GM12878 (cell line): ENCODE results near the gene ABCC2. TPM values are rescaled to one million over a fixed set of nuclear protein-coding genes. Genes with fewer than 3 reads are reported as not detected.
A peak's percentile ranks its signal among the peaks of the same experiment; 100 is the strongest.

Experiments
- ATAC-seq: fragments of 200-7000 bp; cut with Tn5 transposase; 3 replicates; pipeline ENCODE4 v1.9.1; 2020; ENCODE audit warnings: mild to moderate bottlenecking, moderate library complexity
- BruUV-seq: library from RNA; stranded (reverse); fragments of 400-500 nt; replicated peaks from 2 replicates; lab custom pipeline; 2021; lab: Mats Ljungman, UMichigan
- CTCF ChIA-PET: fragments of 300-600 bp; sonication (Branson Sonifier 250); formaldehyde crosslinking; extraction: SDS; loops from one replicate; lab custom pipeline; 2021; ENCODE audit warnings: inconsistent platforms; lab: Yijun Ruan, JAX
- POLR2A ChIA-PET: fragments of 350-600 bp; formaldehyde crosslinking; extraction: SDS; loops from one replicate; lab custom pipeline; 2021; ENCODE audit warnings: inconsistent platforms; lab: Charles Lee
- RAD21 ChIA-PET: fragments of 300-600 bp; sonication (Branson Sonifier 250); formaldehyde crosslinking; loops from one replicate; lab custom pipeline; 2023; ENCODE audit warnings: antibody characterized with exemption; ENCODE audit not compliant: unreplicated experiment; lab: Charles Lee
- SMC1A ChIA-PET: fragments of 300-600 bp; sonication (Branson Sonifier 250); formaldehyde crosslinking; loops from one replicate; lab custom pipeline; 2023; ENCODE audit not compliant: unreplicated experiment, uncharacterized antibody; lab: Charles Lee
- DNase-seq: peaks from one replicate; pipeline ENCODE4 v3.0.0-alpha.2; 2011; ENCODE audit warnings: low read depth, low spot score
- FAIRE-seq: peaks from 3 replicates; lab custom pipeline; 2011; peaks lifted over from hg19 to GRCh38; lab: Jason Lieb, UNC
- H2AFZ ChIP-seq: 2 replicates; pipeline ENCODE4 v1.6.0; 2011; ENCODE audit warnings: low read depth, low read length, control low read depth; ENCODE audit not compliant: control insufficient read depth
- H3K27ac ChIP-seq: 2 replicates; pipeline ENCODE4 v1.5.1; 2011; ENCODE audit warnings: control low read depth; ENCODE audit not compliant: control insufficient read depth, insufficient read depth
- H3K27me3 ChIP-seq, 2 experiments: replicated peaks in 1 of 2; 2 replicates each; pipeline versions ENCODE4 v1.6.0 to v1.6.1; 2011; ENCODE audit warnings: low read length in 1 of 2; ENCODE audit not compliant: control insufficient read depth in 2 of 2, insufficient read depth in 2 of 2
- H3K36me3 ChIP-seq, 2 experiments: 2 replicates each; pipeline ENCODE4 v1.5.1; 2011; ENCODE audit warnings: low read length in 1 of 2; ENCODE audit not compliant: control insufficient read depth in 2 of 2, insufficient read depth in 2 of 2
- H3K4me1 ChIP-seq: 2 replicates; pipeline ENCODE4 v1.6.1; 2011; ENCODE audit warnings: mild to moderate bottlenecking, low read length, moderate library complexity, mixed read lengths; ENCODE audit not compliant: control insufficient read depth, insufficient read depth
- H3K4me2 ChIP-seq: 2 replicates; pipeline ENCODE4 v1.6.0; 2011; ENCODE audit warnings: control low read depth; ENCODE audit not compliant: control insufficient read depth, insufficient read depth
- H3K4me3 ChIP-seq: fragments of 200-600 bp; sonication (generic); 2 replicates; pipeline ENCODE4 v1.5.1; 2016
- H3K79me2 ChIP-seq: 2 replicates; pipeline ENCODE4 v1.6.0; 2011; ENCODE audit warnings: low read length; ENCODE audit not compliant: control insufficient read depth, insufficient read depth
- H3K9ac ChIP-seq: 2 replicates; pipeline ENCODE4 v1.8.0; 2011; ENCODE audit warnings: low read length, control low read depth, mixed read lengths; ENCODE audit not compliant: control insufficient read depth, insufficient read depth
- H3K9me3 ChIP-seq: replicated peaks from 3 replicates; pipeline ENCODE4 v1.5.1; 2011; ENCODE audit warnings: mild to moderate bottlenecking, low read length; ENCODE audit not compliant: control insufficient read depth, insufficient read depth
- H4K20me1 ChIP-seq: 2 replicates; pipeline ENCODE4 v1.6.0; 2011; ENCODE audit not compliant: control insufficient read depth, insufficient read depth
- ATF7 ChIP-seq: fragments of 450-650 bp; IDR thresholded peaks from 2 replicates; pipeline ENCODE4 v1.6.1; 2016; ENCODE audit warnings: low read depth, mild to moderate bottlenecking
- BCLAF1 ChIP-seq: fragments of 450-650 bp; IDR thresholded peaks from 2 replicates; pipeline ENCODE4 v1.6.1; 2017; ENCODE audit warnings: antibody characterized with exemption, mild to moderate bottlenecking, moderate library complexity
- FOXM1 ChIP-seq: IDR thresholded peaks from 2 replicates; pipeline ENCODE4 v1.6.1; 2012; ENCODE audit warnings: low read depth, mild to moderate bottlenecking, inconsistent platforms, low read length, moderate library complexity
- HSF1 ChIP-seq: fragments of 150-350 bp; IDR thresholded peaks from 2 replicates; pipeline ENCODE4 v1.6.1; 2014; ENCODE audit warnings: mild to moderate bottlenecking, low read depth, low read length
- POLR2AphosphoS5 ChIP-seq: IDR thresholded peaks from 2 replicates; pipeline ENCODE4 v1.6.1; 2011; ENCODE audit warnings: mild to moderate bottlenecking, low read length, inconsistent platforms
- RELB ChIP-seq: fragments of 450-650 bp; IDR thresholded peaks from 2 replicates; pipeline ENCODE4 v1.6.1; 2017; ENCODE audit warnings: low read depth, mild to moderate bottlenecking, moderate library complexity
- RFX5 ChIP-seq: IDR thresholded peaks from 2 replicates; pipeline ENCODE4 v1.6.1; 2011; ENCODE audit warnings: low read depth, low read length, improper control_type of control experiment
- STAT1 ChIP-seq: fragments of 450-650 bp; conservative IDR thresholded peaks from 2 replicates; pipeline ENCODE4 v1.6.1; 2014; ENCODE audit warnings: antibody characterized with exemption, mild to moderate bottlenecking
- YBX1 ChIP-seq: fragments of 450-650 bp; IDR thresholded peaks from 2 replicates; pipeline ENCODE4 v1.6.1; 2016; ENCODE audit warnings: antibody characterized with exemption
- WGBS: methylation state at CpG from one replicate; pipeline ENCODE4 v1.1.6; 2016; ENCODE audit warnings: low lambda C conversion rate; ENCODE audit not compliant: insufficient replicate concordance, insufficient coverage; ENCODE audit errors: missing lambda C conversion rate; 5-methylcytosine and 5-hydroxymethylcytosine counted together
- in situ Hi-C: fragments of 300-500 bp; cut with MboI; formaldehyde crosslinking; loops from 9 replicates; pipeline ENCODE4 v1.14.3; 2018; ENCODE audit warnings: mixed read lengths
- intact Hi-C: fragments of 100-400 bp; cut with micrococcal nuclease; formaldehyde crosslinking; loops from one replicate; pipeline ENCODE4 v1.14.2; 2022; ENCODE audit not compliant: unreplicated experiment
- polyA plus RNA-seq, 11 experiments: library from polyadenylated mRNA; depleted of rRNA in 4 of 11; unstranded in 6 of 11; stranded (reverse) in 5 of 11; fragments of >200 nt; fragmentation: Nextera tagmentation in 4 of 11; fragmentation: Illumina TruSeq in 1 of 11; extraction: Ambion mirVana in 4 of 11; extraction: Trizol in 1 of 11; gene quantifications; 1 replicate in 1 of 11; 2 replicates in 10 of 11; pipeline versions ENCODE4 v1.2.1 to v1.2.3, GENCODE V29; 2011 to 2016; ENCODE audit warnings: inconsistent platforms in 2 of 11, missing spikeins in 2 of 11, low read depth in 1 of 11
- total RNA-seq, 4 experiments: library from RNA; depleted of rRNA in 3 of 4; stranded (reverse); fragments of >200 nt in 3 of 4; fragmentation: Illumina TruSeq in 1 of 4; extraction: Trizol in 1 of 4; gene quantifications; 2 replicates each; pipeline versions ENCODE4 v1.2.1 to v1.2.3, GENCODE V29; 2013 to 2021

ABCC2 gene
- total and polyA plus RNA-seq, 10 of the 15 experiments (the other 5 are each of a cell fraction or from before 2014, with no cell fraction given), result 0.02 to 0.95 (median 0.21) TPM

GRCh38 chr10:99827936-99828335 is 45.5 kb downstream of the ABCC2 start:
- no peak overlapping the region for H3K4me3 ChIP-seq
- ChIA-PET POLR2A (interaction anchor here (0.6 kb wide), 1 partner anchor 101 kb away, joined by 6 read pairs; no protein-coding TSS in a partner anchor), RAD21 (no interaction called here), SMC1A (interaction anchor here (1.1 kb wide), 1 partner anchor 257 kb away, joined by 3 read pairs; no protein-coding TSS in a partner anchor), CTCF (no interaction called here)
- no peak overlapping the region for H3K27ac ChIP-seq
- intact Hi-C loops (no loop called here), in situ Hi-C loops (no loop called here)
- H3K4me2 ChIP-seq, result no peak overlapping the region
- no TSS peak for BruUV-seq
- DNase-seq, result no peak
- FAIRE-seq, result peak; percentile 35
- no peaks in the 10 kb centered on the region; the same call in 2 of the 3 replicates for H3K9me3 ChIP-seq
- H3K79me2 ChIP-seq, result no peaks in the 10 kb centered on the region
- H4K20me1 ChIP-seq, result no peaks in the 10 kb centered on the region
- H3K36me3 ChIP-seq, result no peaks in the 10 kb centered on the region
- H3K4me1 ChIP-seq, result no peaks in the 10 kb centered on the region
- H2AFZ ChIP-seq, result no peak overlapping the region
- TF ChIP-seq RELB (no peak), HSF1 (no peak), BCLAF1 (no peak), YBX1 (no peak), ATF7 (no peak), STAT1 (no peak), FOXM1 (no peak), RFX5 (no peak), POLR2AphosphoS5 (no peak)
- no peak for ATAC-seq
- WGBS, result 88% methylated on average over 3 of the region's 3 CpGs
- H3K9ac ChIP-seq, result no peak overlapping the region
- H3K27me3 ChIP-seq, result no peaks in the 10 kb centered on the region
